Activated T-cell treated with anti-CD3 and anti-CD28 coated beads, Interleukin-2, amount 50 U/mL, for 24 hours (primary cell): Measurements from ENCODE around the gene VWA5B1.

Experiments used
- DNase-seq: peaks from one replicate; pipeline ENCODE4 v3.0.0-alpha.2; 2020
- H3K27ac Mint-ChIP-seq: 2 replicates; pipeline ENCODE4 v1.8.0; 2020; ENCODE audit warnings: mild to moderate bottlenecking, mixed read lengths
- H3K27me3 Mint-ChIP-seq: 2 replicates; pipeline ENCODE4 v1.8.0; 2020; ENCODE audit warnings: mixed read lengths
- H3K36me3 Mint-ChIP-seq: 2 replicates; pipeline ENCODE4 v1.8.0; 2020; ENCODE audit warnings: low read depth, mixed read lengths
- H3K4me1 Mint-ChIP-seq: 2 replicates; pipeline ENCODE4 v1.8.0; 2020; ENCODE audit warnings: low read depth, mixed read lengths
- H3K4me3 Mint-ChIP-seq: 2 replicates; pipeline ENCODE4 v1.8.0; 2020; ENCODE audit warnings: mild to moderate bottlenecking, moderate library complexity, mixed read lengths
- H3K9me3 Mint-ChIP-seq: 2 replicates; pipeline ENCODE4 v1.8.0; 2020; ENCODE audit warnings: mixed read lengths

The VWA5B1 gene

GRCh38 chr1:20355828-20356735 lies 65.4 kb downstream of the VWA5B1 start:
- Mint-ChIP-seq H3K27me3 (peaks cover 57% of the 10 kb centered on the region), H3K4me1 (peaks cover 21% of the 10 kb centered on the region), H3K9me3 (no peaks in the 10 kb centered on the region), H3K4me3 (no peak overlapping the region), H3K36me3 (no peaks in the 10 kb centered on the region), H3K27ac (no peak overlapping the region)
- no peak for DNase-seq

DNA sequence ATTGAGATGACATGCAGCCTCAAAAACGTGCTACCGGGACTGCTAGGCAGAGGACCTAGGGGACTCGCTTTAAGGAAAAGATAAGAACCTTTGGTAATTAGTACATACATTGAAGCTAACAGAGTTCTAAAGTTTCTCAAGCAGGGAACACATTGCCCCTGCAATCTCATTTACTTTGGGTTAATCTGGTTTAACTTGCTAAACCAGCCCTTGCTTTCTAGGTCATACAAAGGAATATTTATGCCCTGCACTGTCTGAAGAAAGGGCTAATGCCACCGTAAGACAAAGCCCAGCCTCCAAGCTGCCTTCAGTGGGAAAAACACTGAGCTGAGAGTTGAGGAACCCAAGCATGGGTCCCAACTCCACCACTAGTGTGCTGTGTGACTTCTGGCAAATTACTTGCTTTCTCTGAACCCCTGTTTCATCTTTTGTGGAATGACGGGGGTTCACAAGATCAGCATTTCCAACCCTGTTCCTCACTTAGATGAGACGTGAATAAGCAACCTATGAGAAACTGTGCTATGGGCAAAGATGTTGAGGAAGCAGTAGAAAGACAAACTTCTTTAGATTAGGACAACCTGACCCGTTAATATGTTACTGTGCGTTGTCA lies 66.3 kb downstream of the VWA5B1 start:
- peaks cover 65% of the 10 kb centered on the region for H3K27me3 Mint-ChIP-seq
- H3K27ac Mint-ChIP-seq, result no peak overlapping the region
- no peak for DNase-seq
- H3K36me3 Mint-ChIP-seq, result no peaks in the 10 kb centered on the region
- no peak overlapping the region for H3K4me3 Mint-ChIP-seq
- no peaks in the 10 kb centered on the region for H3K9me3 Mint-ChIP-seq
- H3K4me1 Mint-ChIP-seq, result peaks cover 21% of the 10 kb centered on the region

DNA sequence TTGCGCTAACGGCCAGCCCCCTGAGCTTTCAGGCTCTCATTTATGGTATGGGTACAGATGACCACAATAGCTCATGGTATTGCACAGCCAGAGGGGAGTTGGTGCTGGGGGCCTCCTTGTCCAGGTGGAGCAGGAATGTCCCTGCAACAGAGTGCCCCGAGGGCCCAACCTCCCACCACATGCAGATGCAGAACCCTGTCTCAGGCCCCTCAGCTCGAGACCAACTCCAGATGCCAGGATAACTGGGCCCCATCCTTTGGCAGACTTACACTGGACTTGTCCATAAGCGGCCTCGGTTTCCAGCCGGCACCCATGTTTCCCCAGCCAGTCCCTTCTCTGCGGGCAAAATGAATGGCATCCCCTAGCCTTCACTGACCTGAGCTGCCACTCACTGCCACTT lies 67.1 kb downstream of the VWA5B1 start:
- no peak for DNase-seq
- peaks cover 21% of the 10 kb centered on the region for H3K4me1 Mint-ChIP-seq

DNA sequence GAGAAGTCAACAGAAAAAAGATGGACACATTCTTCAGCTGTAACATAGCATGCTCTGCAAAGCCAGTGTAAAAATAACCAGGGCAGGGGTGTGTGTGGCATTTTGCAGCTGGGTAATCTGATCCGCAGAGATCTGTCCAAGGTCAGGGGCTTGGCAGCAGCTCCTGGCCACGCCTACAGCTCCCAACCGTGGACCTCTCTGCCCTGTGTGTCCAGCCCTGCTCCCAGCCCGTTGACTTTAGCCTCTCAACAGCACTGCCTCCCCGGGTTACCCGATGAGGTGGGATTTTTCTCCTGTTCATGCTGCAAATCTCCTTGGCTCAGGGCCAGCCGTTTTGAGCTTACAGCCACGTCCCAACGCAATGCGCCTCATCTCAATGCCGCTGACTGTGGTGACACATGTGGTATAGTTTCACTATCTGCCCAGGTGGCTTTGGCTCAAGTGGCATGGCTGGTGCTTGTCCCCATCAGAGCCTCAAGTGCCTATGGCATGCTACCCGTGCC lies 68.1 kb downstream of the VWA5B1 start:
- Mint-ChIP-seq H3K36me3 (no peaks in the 10 kb centered on the region), H3K4me3 (no peak overlapping the region), H3K27me3 (peaks cover 70% of the 10 kb centered on the region), H3K27ac (no peak overlapping the region), H3K4me1 (peaks cover 21% of the 10 kb centered on the region), H3K9me3 (no peaks in the 10 kb centered on the region)
- DNase-seq, result no peak

More for the DNA sequence above, 67.1 kb downstream of the VWA5B1 start:
- H3K4me3 Mint-ChIP-seq, result no peak overlapping the region
- H3K9me3 Mint-ChIP-seq, result no peaks in the 10 kb centered on the region
- no peaks in the 10 kb centered on the region for H3K36me3 Mint-ChIP-seq
- H3K27me3 Mint-ChIP-seq, result peaks cover 68% of the 10 kb centered on the region
- no peak overlapping the region for H3K27ac Mint-ChIP-seq

DNA sequence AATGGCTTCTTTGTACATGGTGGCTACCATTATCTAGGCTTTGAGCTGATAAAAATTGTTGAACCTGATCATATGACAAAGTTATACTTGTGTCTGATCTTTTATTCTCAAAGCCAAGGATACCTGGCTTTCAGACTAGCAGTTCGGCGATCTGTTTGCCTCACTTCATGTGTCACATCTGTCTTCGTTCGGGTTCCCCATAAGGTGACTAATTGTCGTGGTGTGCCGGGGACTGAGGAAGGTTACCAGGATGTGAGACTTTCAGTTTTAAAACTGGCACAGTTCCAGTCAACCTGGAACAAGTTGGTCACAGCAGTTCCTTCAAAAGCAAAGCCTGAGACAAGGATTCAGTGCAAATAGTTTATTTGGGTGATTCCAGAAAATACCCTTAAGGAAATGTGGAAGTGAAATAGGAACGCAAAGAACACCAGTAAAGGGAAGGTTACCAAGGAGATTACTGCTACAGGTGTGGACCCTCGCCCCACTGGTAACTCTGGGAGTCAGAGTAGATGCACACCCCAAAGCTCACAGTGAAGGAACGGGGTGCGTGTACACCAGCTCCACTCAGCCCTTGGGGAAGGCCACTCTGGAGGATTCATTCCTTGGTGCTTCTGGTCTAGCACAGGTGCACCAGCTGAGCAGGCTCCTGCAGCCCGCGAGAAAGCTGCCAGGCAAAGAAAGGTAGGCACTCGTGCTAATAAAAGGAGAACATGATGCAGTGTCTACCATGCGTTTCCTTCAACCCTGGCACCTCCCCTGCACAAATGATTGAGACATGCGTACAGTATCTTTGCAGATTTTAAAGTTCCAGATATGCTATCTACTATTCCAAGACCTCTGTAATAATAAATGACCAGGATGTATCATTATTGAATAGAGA lies 69.0 kb downstream of the VWA5B1 start:
- Mint-ChIP-seq H3K36me3 (no peaks in the 10 kb centered on the region), H3K4me3 (no peak overlapping the region), H3K9me3 (no peaks in the 10 kb centered on the region), H3K4me1 (peaks cover 21% of the 10 kb centered on the region), H3K27me3 (peaks cover 78% of the 10 kb centered on the region), H3K27ac (no peak overlapping the region)
- DNase-seq, result peak; percentile 54

GRCh38 chr1:20361401-20361800 lies 70.7 kb downstream of the VWA5B1 start:
- no peak overlapping the region for H3K27ac Mint-ChIP-seq
- peaks cover 90% of the 10 kb centered on the region for H3K27me3 Mint-ChIP-seq
- no peak for DNase-seq
- H3K4me1 Mint-ChIP-seq, result peaks cover 18% of the 10 kb centered on the region
- H3K36me3 Mint-ChIP-seq, result no peaks in the 10 kb centered on the region
- no peak overlapping the region for H3K4me3 Mint-ChIP-seq
- no peaks in the 10 kb centered on the region for H3K9me3 Mint-ChIP-seq

DNA sequence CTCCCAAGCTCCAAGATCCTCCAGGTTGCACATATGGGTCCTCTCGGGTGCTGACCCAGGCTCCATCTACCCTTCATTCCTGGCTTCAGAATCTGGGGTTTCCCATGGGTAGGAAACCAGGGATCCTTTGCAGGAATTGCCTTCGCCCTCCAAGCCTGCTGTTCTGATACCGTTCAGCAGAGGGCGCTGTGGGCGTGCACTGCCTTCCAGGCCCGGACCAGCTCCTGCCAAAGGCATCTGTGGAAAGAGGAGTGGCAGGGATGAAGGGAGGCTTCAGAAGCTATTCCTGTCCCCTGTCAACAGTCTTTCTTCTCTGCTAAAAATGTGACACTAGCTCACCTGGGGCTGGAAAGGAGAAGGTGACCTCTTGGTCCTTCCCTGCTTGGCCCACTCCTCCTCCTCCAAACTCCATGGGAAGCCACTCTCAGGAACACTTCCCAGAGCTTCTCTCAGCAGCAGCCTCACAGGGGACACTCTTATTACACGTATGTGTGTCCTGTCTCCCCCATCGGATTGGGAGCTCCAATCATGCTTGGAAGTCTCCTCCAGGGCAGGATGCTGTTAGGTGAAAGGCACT lies 71.2 kb downstream of the VWA5B1 start:
- peak; percentile 58 for DNase-seq
- H3K27me3 Mint-ChIP-seq, result peaks cover 86% of the 10 kb centered on the region

DNA sequence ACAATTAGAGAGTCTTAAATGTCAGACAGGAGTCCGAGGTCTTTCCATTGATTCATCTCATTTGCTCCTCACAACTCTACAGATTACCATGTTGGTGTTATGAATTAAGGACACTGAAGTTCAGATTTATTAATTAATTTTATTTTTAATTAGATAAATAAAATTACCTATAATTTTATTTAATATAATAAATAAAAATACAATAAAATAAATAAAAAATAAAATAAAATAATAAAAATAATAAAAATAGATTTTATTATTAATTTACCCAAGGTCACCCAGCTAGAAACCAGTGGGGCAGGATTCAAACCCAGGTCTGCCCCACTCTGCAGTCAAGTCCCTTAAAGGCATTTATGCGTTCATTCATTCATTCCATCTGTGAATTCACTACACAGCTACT lies 72.2 kb downstream of the VWA5B1 start:
- H3K36me3 Mint-ChIP-seq, result no peaks in the 10 kb centered on the region
- H3K27me3 Mint-ChIP-seq, result peaks cover 86% of the 10 kb centered on the region
- no peaks in the 10 kb centered on the region for H3K9me3 Mint-ChIP-seq
- H3K27ac Mint-ChIP-seq, result no peak overlapping the region
- DNase-seq, result no peak
- H3K4me3 Mint-ChIP-seq, result no peak overlapping the region
- peaks cover 20% of the 10 kb centered on the region for H3K4me1 Mint-ChIP-seq

More for the DNA sequence above, 71.2 kb downstream of the VWA5B1 start:
- Mint-ChIP-seq H3K27ac (no peak overlapping the region), H3K4me3 (no peak overlapping the region), H3K4me1 (peaks cover 17% of the 10 kb centered on the region), H3K9me3 (no peaks in the 10 kb centered on the region), H3K36me3 (no peaks in the 10 kb centered on the region)

- H3K27ac Mint-ChIP-seq, result no peak overlapping the region
- DNase-seq, result no peak
- H3K36me3 Mint-ChIP-seq, result no peaks in the 10 kb centered on the region
- H3K9me3 Mint-ChIP-seq, result no peaks in the 10 kb centered on the region
- peaks cover 4% of the 10 kb centered on the region for H3K4me1 Mint-ChIP-seq
- no peak overlapping the region for H3K4me3 Mint-ChIP-seq
- peaks cover 84% of the 10 kb centered on the region for H3K27me3 Mint-ChIP-seq
These were observed 74.9 kb downstream of the VWA5B1 start for GRCh38 chr1:20365421-20366055.

- no peak for DNase-seq
- peaks cover 88% of the 10 kb centered on the region for H3K27me3 Mint-ChIP-seq
- H3K4me1 Mint-ChIP-seq, result peaks cover 6% of the 10 kb centered on the region
- H3K4me3 Mint-ChIP-seq, result no peak overlapping the region
- H3K27ac Mint-ChIP-seq, result no peak overlapping the region
- no peaks in the 10 kb centered on the region for H3K36me3 Mint-ChIP-seq
- H3K9me3 Mint-ChIP-seq, result no peaks in the 10 kb centered on the region
These were observed 75.4 kb downstream of the VWA5B1 start for GRCh38 chr1:20366056-20366462.

- no peaks in the 10 kb centered on the region for H3K9me3 Mint-ChIP-seq
These were observed 75.9 kb downstream of the VWA5B1 start for GRCh38 chr1:20366463-20367115.

DNA sequence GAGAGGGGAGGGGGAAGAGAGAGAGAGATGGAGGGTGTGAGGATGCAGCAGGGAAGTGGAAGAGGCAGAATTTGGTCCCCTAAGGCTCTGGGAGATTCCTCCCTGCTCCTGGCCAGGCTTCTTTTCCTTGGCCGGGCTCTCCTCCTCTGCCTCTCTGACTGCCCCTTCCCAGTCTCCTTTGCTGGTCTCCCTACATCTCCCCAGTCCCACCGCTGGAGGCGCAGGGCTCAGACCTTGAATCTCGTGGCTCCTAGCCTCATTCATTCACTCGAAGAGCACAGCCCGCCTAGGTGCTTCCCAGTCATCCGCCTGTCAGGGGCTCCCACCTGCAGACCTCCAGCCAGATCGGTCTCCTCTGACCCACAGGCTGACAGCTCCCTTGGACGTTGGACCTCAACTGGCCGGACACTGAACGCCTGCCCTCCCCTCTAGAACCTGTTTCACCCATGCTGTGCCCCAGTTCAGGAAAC lies 76.5 kb downstream of the VWA5B1 start:
- Mint-ChIP-seq H3K9me3 (no peaks in the 10 kb centered on the region), H3K4me3 (no peak overlapping the region), H3K27ac (no peak overlapping the region), H3K4me1 (peaks cover 14% of the 10 kb centered on the region), H3K27me3 (peaks cover 86% of the 10 kb centered on the region), H3K36me3 (no peaks in the 10 kb centered on the region)
- peak; percentile 44 for DNase-seq

More at GRCh38 chr1:20366463-20367115, 75.9 kb downstream of the VWA5B1 start:
- no peak overlapping the region for H3K27ac Mint-ChIP-seq
- no peak overlapping the region for H3K4me3 Mint-ChIP-seq
- H3K4me1 Mint-ChIP-seq, result peaks cover 8% of the 10 kb centered on the region
- no peak for DNase-seq
- no peaks in the 10 kb centered on the region for H3K36me3 Mint-ChIP-seq
- peaks cover 88% of the 10 kb centered on the region for H3K27me3 Mint-ChIP-seq

DNA sequence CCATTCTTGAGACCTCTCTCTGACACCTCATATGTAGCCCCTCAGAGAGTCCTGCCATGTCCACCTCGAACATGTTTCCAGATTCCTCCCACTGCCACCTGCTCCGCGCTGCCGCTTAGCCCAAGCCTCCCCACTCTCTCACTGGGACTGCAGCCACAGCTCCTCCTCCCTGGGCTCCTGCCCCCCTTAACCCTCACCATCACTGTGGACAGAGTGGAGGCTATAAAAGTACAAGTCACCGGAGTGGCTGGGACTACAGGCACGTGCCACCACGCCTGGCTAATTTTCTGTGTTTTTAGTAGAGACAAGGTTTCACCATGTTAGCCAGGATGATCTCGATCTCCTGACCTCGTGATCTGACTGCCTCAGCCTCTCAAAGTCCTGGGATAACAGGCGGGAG lies 77.0 kb downstream of the VWA5B1 start:
- no peak for DNase-seq
- Mint-ChIP-seq H3K4me3 (no peak overlapping the region), H3K4me1 (peaks cover 16% of the 10 kb centered on the region), H3K36me3 (no peaks in the 10 kb centered on the region), H3K9me3 (no peaks in the 10 kb centered on the region), H3K27ac (no peak overlapping the region), H3K27me3 (peaks cover 82% of the 10 kb centered on the region)
